HG03066 (cell line): ENCODE measurements around the gene GPR152.

Experiments used
- ATAC-seq: cut with Tn5 transposase; IDR thresholded peaks from one replicate; pipeline ENCODE4 v1.9.1; 2021; ENCODE audit warnings: low read depth; ENCODE audit not compliant: unreplicated experiment

GPR152 gene

GRCh38 chr11:67452141-67452952 is at the start of gene GPR152:
TSS of gene GPR152 (minus strand) at chr11:67452729. CDS start at chr11:67452724, 5 bp downstream.
- ATAC-seq = no peak

- no peak for ATAC-seq
Observed at GRCh38 chr11:67501854-67502253, 49.3 kb upstream of the GPR152 start.

GRCh38 chr11:67500831-67501715 is 48.5 kb upstream of the GPR152 start:
- ATAC-seq = no peak

- no peak for ATAC-seq
Observed at GRCh38 chr11:67500484-67500821, 47.9 kb upstream of the GPR152 start.

GRCh38 chr11:67499808-67500483 is 47.4 kb upstream of the GPR152 start:
- ATAC-seq = no peak

- no peak for ATAC-seq
Observed at GRCh38 chr11:67498544-67498972, 46.0 kb upstream of the GPR152 start.

- no peak for ATAC-seq
Observed at GRCh38 chr11:67497656-67498291, 45.2 kb upstream of the GPR152 start.

- no peak for ATAC-seq
Observed at GRCh38 chr11:67496113-67496512, 43.6 kb upstream of the GPR152 start.

GRCh38 chr11:67495234-67496005 is 42.9 kb upstream of the GPR152 start:
- ATAC-seq = no peak

- no peak for ATAC-seq
Observed at GRCh38 chr11:67494371-67495233, 42.1 kb upstream of the GPR152 start.

- ATAC-seq = no peak
Observed at GRCh38 chr11:67493548-67494370, 41.2 kb upstream of the GPR152 start.

- no peak for ATAC-seq
Observed at GRCh38 chr11:67492801-67493547, 40.4 kb upstream of the GPR152 start.

GRCh38 chr11:67492069-67492727 is 39.7 kb upstream of the GPR152 start:
- no peak for ATAC-seq

GRCh38 chr11:67491276-67492068 is 38.9 kb upstream of the GPR152 start:
- ATAC-seq = no peak

- ATAC-seq = no peak
Observed at GRCh38 chr11:67490727-67491065, 38.2 kb upstream of the GPR152 start.
